Measurements from ENCODE around the gene DNAJC27.
A peak's percentile ranks its signal among the peaks of the same experiment; 100 is the strongest.

The DNAJC27 gene

DNA sequence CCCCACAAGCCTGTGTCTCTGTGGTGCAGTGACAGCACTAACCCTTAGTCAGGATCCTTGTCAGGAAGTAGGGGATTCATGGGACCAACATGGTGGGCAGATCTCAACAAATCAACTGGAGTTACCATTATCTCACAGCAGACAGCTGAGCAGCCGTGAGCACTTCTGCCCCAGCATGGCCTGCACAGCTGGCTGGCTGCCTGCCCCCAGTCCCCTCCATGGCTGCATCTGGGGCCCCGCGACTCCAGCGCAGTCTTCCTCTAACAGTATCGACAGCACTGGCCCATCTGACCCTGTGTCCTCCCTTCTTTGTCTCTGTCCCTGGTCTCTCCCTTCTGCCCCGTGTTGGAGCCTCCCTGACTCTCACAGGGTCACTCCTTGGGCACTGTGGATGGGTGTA lies 47.0 kb downstream of the DNAJC27 start:
- no peak for DNase-seq

DNA sequence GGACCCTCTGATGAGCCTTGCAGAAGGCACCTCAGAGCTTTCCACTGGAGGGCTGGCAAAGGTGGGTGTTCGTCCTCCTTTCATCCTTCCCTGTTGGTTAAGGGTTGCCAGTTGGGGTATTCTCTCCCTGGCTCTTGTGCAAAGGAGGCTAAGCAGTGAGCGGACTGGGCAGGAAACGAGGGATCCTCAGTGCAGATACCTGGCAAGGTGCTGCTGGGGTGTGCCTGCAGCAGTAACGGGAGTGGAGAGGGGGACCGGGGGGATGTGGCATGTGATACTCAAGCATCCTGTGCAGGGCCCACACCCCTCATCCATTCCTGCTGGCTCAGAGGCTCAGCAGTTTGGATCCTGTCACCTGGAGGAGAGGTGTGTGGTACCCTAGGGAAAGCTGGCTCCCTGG lies 47.5 kb downstream of the DNAJC27 start:
- no peak for DNase-seq

DNA sequence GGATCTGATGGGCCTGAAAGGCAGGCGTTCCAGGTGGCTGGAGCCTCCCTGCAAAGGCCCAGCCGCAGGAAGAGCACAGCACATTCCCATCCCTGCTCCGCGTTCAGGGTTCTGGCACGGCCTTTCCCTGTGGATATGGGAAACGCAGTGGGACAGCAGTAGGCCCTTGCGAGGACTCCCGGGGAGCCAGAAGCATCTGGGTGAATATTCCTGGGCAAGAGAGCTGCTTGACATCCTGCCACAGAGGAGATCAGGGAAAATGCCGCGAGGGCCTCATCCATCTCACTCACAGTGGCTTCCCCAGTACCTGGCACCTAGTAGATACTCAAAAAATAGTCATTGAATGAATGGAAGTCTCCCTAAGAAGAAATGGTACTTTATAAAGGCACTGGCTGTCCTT lies 48.6 kb downstream of the DNAJC27 start:
- no peak for DNase-seq

DNA sequence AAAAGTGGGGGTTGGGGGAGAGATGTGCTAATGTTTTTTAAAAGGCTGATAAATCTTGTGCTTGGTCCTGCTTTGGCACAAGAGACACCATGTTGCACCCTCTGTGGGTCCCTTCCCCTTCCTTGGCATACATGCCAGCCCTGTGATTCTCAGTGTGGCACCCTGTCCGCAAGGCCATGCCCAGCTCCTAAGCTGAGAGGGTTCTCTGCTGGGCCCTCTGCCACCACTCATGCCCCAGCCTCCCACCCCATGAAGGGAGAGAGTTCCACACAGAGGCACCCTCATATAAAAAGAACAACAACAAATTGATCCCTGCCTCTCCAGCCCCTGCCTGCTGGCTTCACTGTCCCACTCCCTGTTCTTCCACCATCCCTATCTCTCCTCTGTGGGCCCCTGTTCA lies 49.2 kb downstream of the DNAJC27 start:
- no peak for DNase-seq

DNA sequence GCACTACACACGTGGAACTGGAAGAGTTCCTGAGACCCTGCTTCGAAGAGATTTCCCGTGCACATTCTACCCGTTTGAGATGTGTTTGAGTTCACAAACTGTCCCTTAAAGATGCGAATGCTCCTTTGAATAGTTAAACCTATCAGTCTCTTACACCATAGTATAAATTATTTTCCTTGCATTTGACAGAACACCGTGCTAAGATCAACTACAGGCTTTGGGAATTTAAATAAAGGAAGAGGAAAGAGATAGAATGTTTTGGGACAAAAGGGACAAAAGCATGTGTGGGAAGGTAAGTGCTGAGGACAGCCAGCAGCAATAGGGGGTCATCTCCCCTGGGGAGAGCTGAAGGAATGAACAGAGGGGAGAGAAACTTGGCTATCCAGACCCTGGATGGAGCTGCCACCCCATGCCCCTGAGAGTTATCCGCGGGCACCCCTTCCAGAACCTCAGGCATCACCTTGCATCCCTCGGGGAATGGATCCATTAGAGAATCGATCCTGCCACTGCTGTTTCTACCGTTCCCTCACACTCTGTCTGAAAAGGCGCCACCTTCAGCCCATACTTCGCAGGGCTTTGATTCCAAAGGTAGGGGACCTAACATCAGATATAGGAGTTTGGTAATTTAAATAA lies 50.8 kb downstream of the DNAJC27 start:
- DNase-seq: no peak

DNA sequence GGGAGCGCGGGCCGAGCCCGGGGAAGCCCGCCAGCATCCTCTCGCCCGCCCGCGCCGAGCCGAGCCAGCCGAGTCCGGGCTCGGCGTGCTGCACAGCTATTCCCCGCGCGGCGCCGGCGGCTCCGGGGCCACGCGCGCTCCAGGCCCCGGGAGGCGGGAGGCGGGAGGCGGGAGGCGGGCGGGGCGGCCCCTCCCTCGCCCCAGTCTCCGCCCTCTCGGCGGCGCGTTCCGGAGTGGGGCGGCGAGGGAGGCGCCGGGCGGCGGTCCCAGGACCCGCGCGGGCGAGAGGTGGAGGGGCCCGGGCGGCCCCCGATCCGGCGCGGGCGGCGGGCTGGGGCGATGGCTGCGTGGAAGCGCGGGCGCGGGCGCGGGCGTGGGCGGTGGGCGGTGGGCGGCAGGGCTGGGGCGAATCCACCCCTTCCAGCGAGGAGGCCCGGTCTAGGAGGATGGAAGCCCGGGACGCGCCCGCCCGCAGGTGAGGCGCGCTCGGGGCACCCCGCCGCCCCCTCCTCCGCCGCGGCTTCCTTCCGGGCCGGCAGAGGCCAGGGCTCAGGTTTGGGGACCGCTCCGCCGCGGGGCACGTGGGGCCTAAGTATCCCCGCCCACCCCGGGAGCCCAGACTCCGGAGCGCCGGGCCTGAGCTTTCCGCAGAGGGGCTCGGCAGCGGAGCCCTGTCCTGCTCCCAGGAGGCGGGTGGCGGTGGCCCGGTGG lies 51.5 kb downstream of the DNAJC27 start, which contains the start of gene ADCY3:
Gene ADCY3, minus strand, starts transcription at position 140 of the 711 bp plus-strand sequence. CDS start 1,250 bp downstream, outside the sequence.
- DNase-seq: peak; percentile 57

DNA sequence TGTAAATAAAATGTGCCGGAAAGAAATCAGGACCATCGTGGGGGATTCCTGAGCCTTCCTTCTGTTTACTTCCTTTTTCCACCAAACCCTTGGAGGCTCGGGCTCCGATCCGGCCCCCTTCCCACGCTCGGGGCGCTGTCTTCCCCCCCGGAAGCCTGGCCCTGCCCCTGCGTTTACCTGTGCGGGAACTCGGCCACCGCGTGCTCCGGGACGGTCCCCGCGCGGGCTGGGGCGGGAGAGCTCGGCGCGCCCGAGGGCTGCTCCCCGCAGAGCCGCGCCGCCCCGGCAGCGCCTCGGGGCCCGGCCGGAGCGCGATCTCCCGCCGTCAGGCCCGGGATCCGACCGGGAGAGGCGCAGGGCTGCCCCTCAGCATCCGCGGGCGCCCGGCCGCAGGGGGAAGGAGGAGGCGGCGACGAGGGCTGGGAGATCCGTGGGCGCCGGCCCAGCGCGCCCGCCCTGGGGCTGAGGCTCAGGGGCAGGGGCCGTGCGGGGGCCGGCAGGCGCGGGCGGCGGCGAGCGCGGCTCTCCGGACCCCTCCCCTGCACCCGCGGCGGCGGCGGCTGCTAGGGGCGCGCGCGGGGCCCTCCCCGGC lies 52.2 kb downstream of the DNAJC27 start:
- no peak for DNase-seq

DNA sequence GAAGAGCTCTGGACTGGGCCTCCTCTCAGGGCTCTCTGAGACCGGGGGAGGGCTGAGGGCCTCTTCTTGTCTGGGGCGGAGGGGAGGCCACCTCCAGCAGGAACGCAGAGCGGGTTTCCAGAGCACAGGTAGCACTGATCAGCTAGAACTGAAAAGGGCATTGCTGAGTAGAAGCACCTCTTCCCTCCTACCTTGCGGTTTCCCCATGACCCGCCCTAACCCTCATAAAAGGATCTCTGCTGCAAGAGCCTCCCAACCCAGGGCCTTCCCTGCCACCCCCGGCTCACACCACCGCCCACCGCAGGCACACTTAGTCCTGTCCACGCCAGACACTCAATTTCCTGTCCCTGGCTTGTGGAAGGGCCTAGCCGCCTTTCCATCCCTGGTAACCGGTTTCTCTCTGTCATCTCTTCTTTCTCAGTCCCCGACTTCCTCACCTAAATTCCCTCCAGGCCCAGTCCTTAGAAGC lies 52.7 kb downstream of the DNAJC27 start:
- peak; percentile 60 for DNase-seq

DNA sequence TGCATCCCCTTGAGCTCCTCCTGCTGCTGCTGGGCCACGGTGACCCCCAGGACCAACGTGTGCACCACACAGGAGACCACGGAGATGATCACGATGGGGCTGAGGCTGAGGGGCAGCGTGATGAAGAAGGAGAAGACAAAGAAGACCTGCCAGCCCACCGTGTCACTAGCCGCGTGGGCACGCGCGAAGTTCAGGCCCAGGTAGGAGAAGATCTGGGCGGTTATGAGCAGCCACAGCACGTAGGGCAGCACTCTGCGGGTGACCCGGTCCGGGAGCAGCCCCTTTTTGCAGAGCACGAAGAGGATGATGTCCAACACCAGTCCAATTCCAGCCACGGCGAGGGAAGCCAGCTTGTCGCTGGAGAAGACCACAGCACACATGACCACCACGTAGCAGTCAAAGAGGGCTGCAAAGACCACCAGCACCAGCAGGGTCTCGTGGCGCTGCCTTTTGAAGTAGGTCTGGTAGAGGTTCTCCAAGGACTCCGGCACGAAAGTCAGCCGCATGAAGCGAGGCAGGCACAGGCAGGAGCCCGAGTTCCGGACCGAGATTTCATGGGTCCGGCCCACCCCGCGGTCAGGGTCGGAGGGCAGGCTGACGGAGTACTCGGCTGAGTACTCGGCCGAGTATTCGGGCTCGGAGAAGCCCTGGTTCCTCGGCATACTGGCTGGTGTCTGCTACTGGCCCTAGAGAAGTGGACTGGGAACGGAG lies 53.3 kb downstream of the DNAJC27 start:
- no peak for DNase-seq

DNA sequence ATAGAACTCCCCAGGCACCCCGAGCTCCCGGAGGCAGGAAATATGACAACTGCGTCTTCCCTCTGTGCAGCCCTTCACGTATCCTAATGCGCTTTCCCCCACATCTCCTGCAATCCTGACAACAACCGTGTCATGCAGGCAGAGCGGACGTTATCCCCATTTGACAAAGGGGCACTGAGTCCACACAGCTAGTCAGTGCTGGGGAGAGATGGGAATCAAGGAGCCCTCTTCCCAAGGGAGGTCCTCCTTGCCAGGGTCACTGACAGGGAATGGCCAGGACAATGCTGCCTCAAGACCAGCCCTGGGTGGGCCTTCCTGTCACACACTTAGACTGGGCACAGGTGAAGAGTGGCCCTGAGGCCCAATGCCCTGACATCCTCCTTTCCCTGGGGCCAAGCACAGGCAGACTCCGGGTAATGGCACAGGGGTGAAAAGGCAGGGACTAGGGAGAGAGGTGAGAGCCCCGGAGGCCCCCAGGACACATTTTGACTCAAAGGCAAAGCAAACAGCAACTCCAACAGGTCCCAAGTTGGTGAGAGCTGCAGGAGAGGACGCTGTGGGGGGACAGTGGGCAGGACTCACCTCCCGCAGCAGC lies 53.9 kb downstream of the DNAJC27 start:
- DNase-seq: no peak

DNA sequence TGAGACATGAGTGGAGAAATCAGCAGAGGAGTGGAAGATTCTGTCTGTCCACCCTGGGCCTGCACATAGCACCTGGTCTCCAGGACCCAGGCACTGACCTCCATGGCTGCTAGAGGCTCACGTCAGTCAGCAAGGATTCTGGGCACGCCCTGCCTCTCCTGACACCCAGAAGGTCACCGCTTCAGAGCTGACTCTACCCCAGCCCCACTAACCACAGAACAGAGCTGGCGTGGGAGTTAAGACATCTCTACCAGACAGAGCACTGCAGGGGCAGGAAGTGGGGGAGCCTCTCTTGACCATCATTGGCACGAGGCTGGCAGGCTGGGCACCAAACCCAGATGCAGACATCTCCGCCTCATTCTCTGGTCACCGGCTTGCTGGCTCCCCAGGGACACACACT lies 54.7 kb downstream of the DNAJC27 start:
- DNase-seq: no peak

DNA sequence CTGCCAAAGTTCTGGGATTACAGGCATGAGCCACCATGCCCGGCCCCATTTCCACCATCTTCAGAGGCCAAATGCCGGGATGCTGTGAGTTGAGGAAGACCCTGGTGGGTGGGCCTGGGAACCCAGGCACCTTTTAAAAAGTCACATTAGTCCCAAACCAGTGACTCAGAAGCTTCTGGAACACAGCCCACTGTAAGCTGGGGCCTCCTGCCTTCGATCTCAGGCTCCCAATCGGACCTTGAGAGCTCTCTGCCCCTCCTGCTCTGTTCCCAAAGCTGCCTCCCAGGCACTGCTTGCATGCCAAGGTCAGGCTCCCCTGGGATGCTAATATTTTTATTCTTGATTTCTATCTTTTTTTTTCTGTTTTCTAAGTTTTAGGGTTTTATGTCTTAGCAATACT lies 56.0 kb downstream of the DNAJC27 start:
- no peak for DNase-seq

DNA sequence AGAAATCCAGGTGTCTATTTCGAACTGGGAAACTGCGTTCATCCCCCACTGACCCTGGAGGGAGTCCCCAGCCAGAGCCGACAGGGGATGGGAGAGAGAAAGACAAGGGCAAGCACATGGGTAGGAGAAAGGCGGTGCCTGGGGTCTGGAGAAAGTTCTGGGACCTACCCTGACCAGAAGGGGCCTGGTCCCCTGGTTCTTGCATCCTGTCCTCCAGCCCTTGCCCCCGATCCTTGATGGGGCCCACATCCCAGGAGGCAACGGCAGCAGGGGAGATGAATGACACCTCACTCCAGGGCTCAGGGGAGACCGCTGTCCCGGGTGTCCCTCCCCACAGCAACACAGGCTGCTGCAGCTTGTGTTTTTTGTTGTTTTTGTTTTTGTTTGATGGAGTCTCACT lies 56.6 kb downstream of the DNAJC27 start:
- no peak for DNase-seq

DNA sequence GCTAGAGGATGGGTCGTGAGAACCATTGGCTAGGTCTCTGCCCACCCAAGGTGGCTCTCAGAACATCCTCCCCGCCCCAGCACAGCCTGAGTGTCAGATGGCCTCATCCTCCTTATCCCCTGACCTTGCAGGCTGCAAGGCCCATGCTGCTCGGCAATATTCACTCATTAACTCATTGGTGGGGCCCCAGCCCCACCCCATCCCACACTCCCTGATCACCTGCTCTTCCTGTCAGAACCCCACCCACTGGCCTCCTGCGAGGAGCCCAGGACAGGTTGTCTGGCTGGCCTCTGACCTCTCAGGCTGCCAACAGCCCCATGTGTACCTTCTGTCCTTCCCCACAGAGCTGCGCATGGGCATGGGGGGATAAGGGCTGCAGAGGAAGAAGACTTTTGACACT lies 57.0 kb downstream of the DNAJC27 start:
- DNase-seq: no peak

DNA sequence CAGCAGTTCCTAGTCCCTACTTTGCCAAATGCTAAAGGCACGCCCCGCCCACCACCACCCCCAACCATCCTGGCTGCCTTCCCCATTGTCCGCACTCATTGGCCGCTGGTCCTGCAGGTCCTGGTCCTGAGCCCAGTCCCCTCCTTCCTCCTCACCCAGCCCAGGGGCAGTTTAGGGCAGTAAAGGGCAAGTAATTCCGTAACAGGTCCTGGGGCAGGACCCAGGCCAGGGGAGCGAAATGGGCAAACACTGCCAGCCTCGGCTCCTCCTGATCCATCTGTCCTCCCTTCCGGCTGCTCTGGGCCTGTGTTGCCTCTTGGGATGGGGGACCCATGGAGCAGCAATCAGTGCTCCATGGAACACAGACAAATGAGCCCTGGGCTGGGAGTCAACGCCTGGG lies 57.8 kb downstream of the DNAJC27 start:
- DNase-seq: no peak

DNA sequence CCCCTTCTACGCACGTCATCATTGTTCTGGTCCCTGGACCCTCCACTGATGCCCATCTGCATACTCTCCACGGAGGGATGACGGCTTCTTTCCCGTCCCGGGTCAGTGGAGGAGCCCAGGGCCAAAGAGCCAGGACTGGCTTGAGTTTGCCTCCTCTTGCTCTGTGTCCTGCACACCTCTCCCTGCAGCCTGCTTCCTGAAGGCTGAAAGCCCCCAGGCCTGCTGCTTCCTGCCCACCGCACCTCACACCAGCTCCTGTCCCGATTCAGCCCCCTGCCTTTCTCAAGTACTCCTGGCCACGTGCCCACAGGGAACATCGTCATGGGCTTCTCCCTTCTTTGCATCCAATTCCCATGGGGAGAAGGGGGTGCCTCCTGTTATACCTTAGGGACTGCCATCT lies 58.8 kb downstream of the DNAJC27 start:
- DNase-seq: no peak

DNA sequence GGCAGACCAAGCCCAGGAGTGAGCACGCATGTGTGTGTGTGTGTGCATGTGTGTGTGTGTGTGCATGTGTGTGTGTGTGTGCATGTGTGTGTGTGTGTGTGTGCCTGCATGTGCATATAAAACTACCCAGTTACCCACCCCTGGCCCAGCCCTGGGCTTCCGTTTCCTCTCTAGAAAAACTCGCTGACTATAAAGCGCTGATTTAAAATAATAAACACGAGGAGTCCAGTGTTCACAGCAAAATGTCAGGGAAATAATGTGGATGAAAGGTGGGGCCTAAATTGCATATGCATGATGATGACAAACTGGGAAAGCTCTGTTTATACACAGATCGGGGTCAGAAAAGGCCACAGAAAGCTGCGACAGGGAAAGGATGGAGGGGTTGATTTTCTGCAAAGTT lies 59.2 kb downstream of the DNAJC27 start:
- DNase-seq: no peak

DNA sequence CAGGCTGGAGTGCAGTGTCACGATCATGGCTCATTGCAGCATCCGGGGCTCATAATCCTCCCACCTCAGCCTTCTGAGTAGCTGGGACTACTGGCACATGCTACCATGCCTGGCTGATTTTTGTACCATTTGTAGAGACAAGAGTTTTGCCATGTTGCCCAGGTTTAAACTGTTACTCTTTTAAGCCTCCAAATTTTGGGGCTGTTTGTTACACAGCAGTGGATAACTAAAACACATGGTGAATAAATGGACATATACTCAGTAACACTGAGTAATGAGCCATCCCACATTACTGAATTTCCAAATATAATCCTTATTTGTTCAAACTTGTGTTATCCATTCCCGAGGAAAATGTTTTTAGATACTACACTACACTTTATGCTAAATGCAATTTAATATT lies 61.5 kb downstream of the DNAJC27 start:
- no peak for DNase-seq

DNA sequence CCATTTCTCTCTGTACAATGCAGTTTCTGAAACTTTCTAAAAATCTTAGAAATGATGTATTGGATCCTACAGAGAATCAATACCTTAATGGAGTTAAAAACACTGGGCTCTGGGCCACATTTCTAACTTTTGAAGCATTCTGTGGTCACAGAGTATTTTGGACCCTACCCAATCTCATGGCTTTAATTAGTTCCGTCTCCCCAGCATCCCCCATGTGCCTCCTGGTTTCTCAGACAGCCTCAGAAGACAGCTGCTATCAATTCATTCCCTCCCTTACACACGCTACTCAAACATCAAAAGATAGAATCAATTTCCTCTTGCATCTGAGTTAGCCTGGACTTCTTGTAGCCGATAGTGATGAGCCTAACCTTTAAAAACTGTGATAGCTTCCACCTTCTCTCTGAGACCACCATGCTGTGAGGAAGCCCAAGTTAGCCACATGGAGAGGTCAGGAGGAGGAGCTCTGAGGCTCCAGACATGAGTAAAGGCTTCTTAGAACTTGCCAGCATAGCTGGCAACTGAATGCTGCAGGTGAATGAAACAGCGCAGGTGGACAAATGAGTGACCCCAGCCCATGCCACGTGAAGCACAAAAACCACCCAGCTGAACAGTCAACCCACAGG lies 62.1 kb downstream of the DNAJC27 start:
- DNase-seq: no peak

DNA sequence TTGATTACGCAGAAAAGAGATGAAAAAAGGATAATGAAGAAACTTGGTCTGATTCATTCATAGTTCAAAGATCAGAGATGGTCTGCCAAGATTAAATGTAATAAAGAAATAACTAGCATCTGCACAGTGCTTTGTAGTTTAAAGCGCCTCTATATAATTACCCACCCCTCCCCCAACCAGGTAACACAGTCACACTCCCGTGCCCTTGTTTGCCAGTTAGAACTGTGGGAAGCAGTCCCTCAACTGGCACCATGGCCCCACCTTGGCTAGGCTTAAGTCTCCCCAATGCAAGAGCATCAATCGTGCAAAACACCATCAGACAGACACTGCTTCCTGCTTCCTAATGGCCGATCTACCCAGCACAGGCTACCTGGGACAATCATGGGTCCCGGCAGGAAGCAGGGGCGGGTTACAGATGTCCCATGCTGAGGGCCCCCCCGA lies 63.3 kb downstream of the DNAJC27 start:
- no peak for DNase-seq

DNA sequence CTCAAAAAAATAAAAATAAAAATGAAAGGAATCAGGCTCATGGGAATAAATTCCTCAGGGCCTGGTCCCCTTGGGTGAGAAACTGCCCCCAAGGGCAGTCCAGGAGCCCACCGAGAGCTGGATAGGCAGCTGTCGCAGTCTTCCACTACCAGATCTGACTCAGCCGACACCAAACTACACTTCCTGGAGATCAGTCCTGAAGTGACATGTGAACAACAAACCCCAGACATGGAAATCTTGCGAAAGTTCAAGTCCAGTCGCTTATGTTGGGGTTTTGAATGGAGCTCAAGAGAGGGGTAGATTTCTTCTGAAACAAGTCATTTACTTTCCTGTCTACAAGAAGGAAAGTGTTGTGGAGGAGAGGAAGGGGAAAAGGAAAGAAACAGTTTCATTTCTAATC lies 64.6 kb downstream of the DNAJC27 start:
- no peak for DNase-seq

DNA sequence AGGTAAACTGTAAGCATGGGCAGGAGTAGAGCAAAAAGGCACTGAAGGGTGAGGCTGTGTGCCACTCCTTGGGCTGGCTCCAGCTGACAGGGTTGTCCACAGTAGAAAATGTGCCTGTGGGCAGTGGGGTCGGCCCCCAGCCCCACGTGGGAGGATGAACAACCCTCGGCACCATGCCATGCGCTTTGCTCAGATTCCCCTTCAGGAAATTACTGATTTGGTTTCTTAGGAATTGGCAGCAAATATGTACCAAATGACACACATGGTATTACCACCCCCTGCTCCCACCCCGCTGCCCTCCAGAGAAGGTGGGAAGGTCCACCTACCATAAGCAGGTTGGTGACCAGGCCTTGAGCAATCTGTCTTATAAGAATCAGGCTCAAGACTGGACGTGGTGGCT lies 65.3 kb downstream of the DNAJC27 start:
- no peak for DNase-seq
